Smooth muscle cell (in vitro differentiated cells): ENCODE results near the gene SORCS2. TPM values are rescaled to one million over a fixed set of nuclear protein-coding genes. Genes with fewer than 3 reads are reported as not detected.

Experiments used
- DNase-seq: peaks from one replicate; lab custom pipeline; 2025; ENCODE audit not compliant: unreplicated experiment; lab: John Stamatoyannopoulos, UW
- H2AFZ ChIP-seq: fragments of 200-600 bp; sonication (generic); 2 replicates; pipeline ENCODE4 v1.6.0; 2016; ENCODE audit warnings: antibody characterized with exemption, low read depth, mild to moderate bottlenecking
- H3F3A ChIP-seq: fragments of 200-600 bp; sonication (generic); 2 replicates; pipeline ENCODE4 v1.6.0; 2017; ENCODE audit warnings: antibody characterized with exemption, low read depth
- H3K27ac ChIP-seq: fragments of 200-600 bp; sonication (generic); 2 replicates; pipeline ENCODE4 v1.5.1; 2016; ENCODE audit warnings: low read depth, mild to moderate bottlenecking
- H3K27me3 ChIP-seq: fragments of 200-600 bp; sonication (generic); 2 replicates; pipeline ENCODE4 v1.6.1; 2016; ENCODE audit warnings: low read depth, mild to moderate bottlenecking
- H3K36me3 ChIP-seq: fragments of 200-600 bp; sonication (generic); 2 replicates; pipeline ENCODE4 v1.5.1; 2016; ENCODE audit warnings: low read depth
- H3K4me1 ChIP-seq: fragments of 200-600 bp; sonication (generic); 2 replicates; pipeline ENCODE4 v1.5.1; 2016; ENCODE audit warnings: low read depth
- H3K4me2 ChIP-seq: fragments of 200-600 bp; sonication (generic); 2 replicates; pipeline ENCODE4 v1.6.0; 2016; ENCODE audit warnings: mild to moderate bottlenecking
- H3K4me3 ChIP-seq: fragments of 200-600 bp; sonication (generic); 2 replicates; pipeline ENCODE4 v1.5.1; 2016; ENCODE audit warnings: mild to moderate bottlenecking
- H3K79me2 ChIP-seq: fragments of 200-600 bp; sonication (generic); 2 replicates; pipeline ENCODE4 v1.6.0; 2016; ENCODE audit warnings: low read depth, mild to moderate bottlenecking
- H3K9ac ChIP-seq: fragments of 200-600 bp; sonication (generic); 2 replicates; pipeline ENCODE4 v1.6.0; 2016; ENCODE audit warnings: low read depth
- H3K9me3 ChIP-seq: fragments of 200-600 bp; sonication (generic); replicated peaks from 2 replicates; pipeline ENCODE4 v1.5.1; 2016; ENCODE audit warnings: low read depth
- H4K20me1 ChIP-seq: fragments of 200-600 bp; sonication (generic); 2 replicates; pipeline ENCODE4 v1.6.0; 2016; ENCODE audit warnings: low read depth
- CTCF ChIP-seq: fragments of 200-600 bp; sonication (generic); IDR thresholded peaks from 2 replicates; pipeline ENCODE4 v1.5.1; 2017; ENCODE audit warnings: borderline replicate concordance, mild to moderate bottlenecking, antibody characterized with exemption; ENCODE audit not compliant: insufficient read depth, poor library complexity, severe bottlenecking
- WGBS: methylation state at CpG from one replicate; pipeline ENCODE4 v1.1.7; 2016; ENCODE audit warnings: low lambda C conversion rate; 5-methylcytosine and 5-hydroxymethylcytosine counted together
- polyA plus RNA-seq: library from polyadenylated mRNA; unstranded; fragments of >200 nt; fragmentation: Nextera tagmentation; extraction: Ambion mirVana; gene quantifications from 2 replicates; pipeline ENCODE4 v1.2.1, GENCODE V29; 2016
- total RNA-seq: library from RNA; depleted of rRNA; stranded (reverse); fragments of >200 nt; gene quantifications from 2 replicates; pipeline ENCODE4 v1.2.3, GENCODE V29; 2014

The SORCS2 gene
- total and polyA plus RNA-seq, 2 experiments from 2014 or later = 5.2 to 9.3 TPM

- TF ChIP-seq CTCF = no peak
- Histone ChIP-seq H3K9ac (no peak overlapping the region), H3F3A (no peaks in the 10 kb centered on the region), H3K9me3 (no peaks in the 10 kb centered on the region), H3K27me3 (no peaks in the 10 kb centered on the region), H2AFZ (no peak overlapping the region), H3K79me2 (no peaks in the 10 kb centered on the region), H3K4me3 (no peak overlapping the region), H3K4me1 (peaks cover 6% of the 10 kb centered on the region), H3K36me3 (no peaks in the 10 kb centered on the region), H4K20me1 (no peaks in the 10 kb centered on the region), H3K27ac (no peak overlapping the region), H3K4me2 (no peak overlapping the region)
- DNase-seq = no peak
- WGBS = 60% methylated on average over 7 of the region's 7 CpGs
Observed at GRCh38 chr4:7218686-7219085, 26.3 kb downstream of the SORCS2 start.

- Histone ChIP-seq H3K4me2 (no peak overlapping the region), H3K36me3 (no peaks in the 10 kb centered on the region), H3K79me2 (no peaks in the 10 kb centered on the region), H3K27ac (no peak overlapping the region), H3K4me3 (no peak overlapping the region), H3K27me3 (no peaks in the 10 kb centered on the region), H2AFZ (no peak overlapping the region), H4K20me1 (no peaks in the 10 kb centered on the region), H3K9me3 (no peaks in the 10 kb centered on the region), H3K9ac (no peak overlapping the region), H3K4me1 (peaks cover 10% of the 10 kb centered on the region), H3F3A (no peaks in the 10 kb centered on the region)
- DNase-seq = no peak
- no peak for TF ChIP-seq CTCF
- 97% methylated on average over 5 of the region's 9 CpGs for WGBS
Observed at GRCh38 chr4:7222521-7222920, 30.2 kb downstream of the SORCS2 start.

GRCh38 chr4:7223541-7223940, 31.2 kb downstream of the SORCS2 start:
- no peak for TF ChIP-seq CTCF
- Histone ChIP-seq H3K27me3 (no peaks in the 10 kb centered on the region), H3F3A (no peaks in the 10 kb centered on the region), H4K20me1 (no peaks in the 10 kb centered on the region), H3K36me3 (no peaks in the 10 kb centered on the region), H3K9me3 (no peaks in the 10 kb centered on the region), H3K4me3 (no peak overlapping the region), H3K9ac (no peak overlapping the region), H2AFZ (no peak overlapping the region), H3K79me2 (no peaks in the 10 kb centered on the region), H3K4me1 (peaks cover 5% of the 10 kb centered on the region), H3K27ac (no peak overlapping the region), H3K4me2 (no peak overlapping the region)
- 81% methylated on average over 5 of the region's 5 CpGs for WGBS
- DNase-seq = no peak

GRCh38 chr4:7224001-7224400, 31.7 kb downstream of the SORCS2 start:
- no peaks in the 10 kb centered on the region for H3K27me3 ChIP-seq
- H3K9me3 ChIP-seq = no peaks in the 10 kb centered on the region
- no peak overlapping the region for H3K4me3 ChIP-seq
- TF ChIP-seq CTCF = no peak
- H4K20me1 ChIP-seq = no peaks in the 10 kb centered on the region
- no peak overlapping the region for H3K27ac ChIP-seq
- no peak overlapping the region for H3K4me2 ChIP-seq
- H2AFZ ChIP-seq = no peak overlapping the region
- H3K79me2 ChIP-seq = no peaks in the 10 kb centered on the region
- peaks cover 3% of the 10 kb centered on the region for H3K4me1 ChIP-seq
- H3F3A ChIP-seq = no peaks in the 10 kb centered on the region
- no peaks in the 10 kb centered on the region for H3K36me3 ChIP-seq
- whole genome bisulfite sequencing = 96% methylated on average over 3 of the region's 4 CpGs
- H3K9ac ChIP-seq = no peak overlapping the region
- no peak for DNase-seq
